NB4 (cell line): ENCODE results near the gene MLC1.

Experiments used
- DNase-seq: peaks from one replicate; pipeline ENCODE4 v3.0.0; 2010; ENCODE audit warnings: low read depth
- H3K4me3 ChIP-seq: one replicate; pipeline ENCODE4 v1.5.1; 2011; ENCODE audit warnings: mild to moderate bottlenecking, low read depth, low read length, moderate library complexity
- CTCF ChIP-seq: IDR thresholded peaks from one replicate; pipeline ENCODE4 v1.5.1; 2012; ENCODE audit warnings: low read depth, low read length
- MAX ChIP-seq: IDR thresholded peaks from 2 replicates; pipeline ENCODE4 v1.6.1; 2011; ENCODE audit warnings: low read depth, low read length
- MYC ChIP-seq: IDR thresholded peaks from 2 replicates; pipeline ENCODE4 v1.6.1; 2011; ENCODE audit warnings: low read depth, low read length
- POLR2A ChIP-seq: IDR thresholded peaks from 2 replicates; pipeline ENCODE4 v1.6.1; 2011; ENCODE audit warnings: mild to moderate bottlenecking; ENCODE audit not compliant: insufficient read length; ENCODE audit errors: extremely low read depth

MLC1 gene

GRCh38 chr22:50092342-50092741 is 7.1 kb upstream of the MLC1 start:
- no peak for DNase-seq
- no peak overlapping the region for H3K4me3 ChIP-seq
- TF ChIP-seq MYC (no peak), MAX (no peak), POLR2A (no peak), CTCF (no peak)

- no peak for DNase-seq
- no peak overlapping the region for H3K4me3 ChIP-seq
- TF ChIP-seq MAX, result no peak
- TF ChIP-seq POLR2A, result no peak
- TF ChIP-seq CTCF, result no peak
- TF ChIP-seq MYC, result no peak
Observed at GRCh38 chr22:50091092-50091768, 6.0 kb upstream of the MLC1 start.

- no peak for DNase-seq
- TF ChIP-seq MYC, result no peak
- no peak for TF ChIP-seq CTCF
- TF ChIP-seq POLR2A, result no peak
- no peak for TF ChIP-seq MAX
- H3K4me3 ChIP-seq, result no peak overlapping the region
Observed at GRCh38 chr22:50090412-50090714, 5.1 kb upstream of the MLC1 start.

- H3K4me3 ChIP-seq, result no peak within 1 kb of the TSS
- TF ChIP-seq CTCF (no peak), MAX (no peak), MYC (no peak), POLR2A (no peak)
- no peak for DNase-seq
Observed at GRCh38 chr22:50089682-50090411, 4.6 kb upstream of the MLC1 start, which contains the start of gene MOV10L1. MOV10L1 (plus strand) TSS chr22:50090006; CDS start chr22:50090089, 83 bp downstream.

GRCh38 chr22:50089231-50089630 is 4.0 kb upstream of the MLC1 start:
- no peak for TF ChIP-seq MYC
- TF ChIP-seq MAX, result no peak
- TF ChIP-seq POLR2A, result no peak
- TF ChIP-seq CTCF, result no peak
- no peak for DNase-seq
- no peak overlapping the region for H3K4me3 ChIP-seq
